Stimulated activated CD8-positive, alpha-beta memory T cell treated with anti-CD3 and anti-CD28 coated beads, Interleukin-15, amount 100 ng/mL, for 1 hour (primary cell): ENCODE data around the gene NPC1L1.
"Not testable (repeated sequence)": the region's sequence is repeated elsewhere in the genome, so short reads cannot be mapped to it uniquely, and the experiment has no call there.

Experiments
- DNase-seq: peaks from one replicate; pipeline ENCODE4 v3.0.0-alpha.2; 2020; ENCODE audit warnings: low read depth

NPC1L1 gene

DNA sequence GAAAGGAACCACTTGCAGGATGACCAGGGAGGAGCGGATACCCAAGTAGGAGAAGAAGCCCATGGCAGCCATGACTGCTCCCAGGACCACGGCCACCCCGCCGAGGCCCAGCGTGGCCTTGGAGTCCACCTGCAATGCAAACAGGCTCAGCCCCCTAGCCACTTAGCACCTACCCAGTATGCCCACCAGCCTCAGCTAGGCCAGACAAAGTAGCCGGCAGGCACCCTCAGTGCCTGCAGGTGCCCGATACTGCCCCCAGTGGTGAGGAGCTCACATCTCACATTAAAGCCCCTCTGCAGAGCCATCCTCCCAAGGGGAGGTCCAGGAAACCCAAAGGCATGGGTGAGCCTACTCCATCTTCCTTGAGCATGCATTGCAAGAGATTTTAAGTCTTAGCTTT is 6.6 kb downstream of the NPC1L1 start:
- DNase-seq: peak; percentile 4

DNA sequence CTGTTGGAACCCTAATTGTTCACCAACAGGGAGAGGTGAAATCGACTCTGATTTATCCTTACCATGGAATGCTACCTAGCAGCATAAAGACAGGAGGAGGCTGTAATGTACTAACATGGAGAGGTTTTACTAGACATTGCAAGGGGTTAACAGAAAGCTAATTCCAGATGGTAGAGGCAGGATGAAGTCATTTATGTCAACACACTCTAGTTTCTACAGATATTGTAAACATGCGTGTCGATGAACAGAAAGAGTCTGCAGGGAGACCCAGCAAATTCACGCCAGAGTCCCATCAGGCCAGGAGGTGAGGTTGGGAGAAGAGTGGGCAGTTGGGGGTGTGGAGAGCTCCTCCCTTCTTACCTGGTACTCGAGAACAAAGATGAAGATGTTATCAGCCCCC is 7.0 kb downstream of the NPC1L1 start:
- DNase-seq: no peak

GRCh38 chr7:44533301-44534055 is 7.7 kb downstream of the NPC1L1 start:
- DNase-seq: no peak

DNA sequence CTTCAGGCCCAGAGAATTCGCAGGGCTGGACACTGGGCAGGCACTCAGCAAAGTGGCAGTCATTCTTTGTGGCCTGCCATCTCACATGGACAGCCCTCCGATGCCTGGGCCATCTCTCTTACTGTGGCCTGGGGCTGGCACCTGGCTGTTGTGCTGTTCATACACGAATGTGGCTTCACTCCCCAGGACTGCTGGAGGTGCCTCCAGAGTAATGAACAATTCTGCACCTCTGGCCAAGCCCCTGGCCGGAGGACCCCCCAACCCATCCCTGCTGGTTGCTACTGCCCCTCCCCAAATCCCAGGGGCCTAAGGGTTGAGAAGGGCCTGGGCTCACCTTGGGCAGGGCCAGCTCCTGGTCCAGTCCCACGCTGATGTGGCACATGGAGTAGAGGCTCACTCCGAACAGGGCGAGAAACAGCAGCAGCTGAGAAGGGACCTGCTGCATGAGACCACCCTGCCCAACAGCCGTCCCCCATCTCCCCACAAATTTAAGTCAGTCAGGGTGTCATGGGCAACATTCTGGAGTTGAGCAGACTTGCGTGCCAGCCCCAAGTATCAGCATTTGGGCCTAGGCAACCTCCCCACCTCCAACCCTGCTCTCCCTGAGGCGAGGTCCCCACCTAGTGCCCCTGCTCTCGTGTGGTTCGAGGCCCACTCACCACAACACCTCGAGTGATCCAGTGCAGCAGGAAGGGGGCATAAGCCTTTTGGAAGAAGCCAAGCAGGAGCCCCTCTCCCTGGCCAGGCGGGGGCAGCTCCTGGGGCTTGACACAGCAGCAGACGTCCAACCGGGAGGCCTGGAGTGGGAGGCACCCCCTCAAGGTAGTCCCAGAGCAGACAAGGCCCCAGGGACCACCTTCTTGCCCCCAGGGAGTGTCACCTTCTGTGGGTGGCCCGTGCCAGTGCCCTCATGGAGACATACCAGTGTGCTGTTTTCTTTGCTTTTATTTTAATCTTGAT is 9.4 kb downstream of the NPC1L1 start:
- DNase-seq: no peak

DNA sequence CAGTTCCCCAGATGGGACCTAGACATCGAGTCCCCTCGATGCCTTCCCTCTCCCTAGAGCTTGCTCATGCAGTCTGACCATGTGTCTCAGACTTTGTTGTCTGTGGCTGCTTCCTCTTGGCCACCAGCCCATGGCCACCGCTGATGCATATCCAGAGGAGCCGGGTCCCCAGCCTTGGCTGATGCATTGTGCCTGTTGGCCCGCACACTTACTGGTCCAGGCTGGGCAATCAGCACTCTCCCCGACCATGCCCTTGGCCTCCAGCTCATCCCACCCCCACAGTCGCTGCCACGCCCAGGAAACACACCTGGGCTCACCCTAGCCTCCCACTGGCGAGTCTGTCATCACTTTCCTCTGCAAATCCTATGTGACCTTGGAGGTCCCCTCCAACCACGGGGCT is 10.1 kb downstream of the NPC1L1 start:
- DNase-seq: no peak

- DNase-seq: no peak
Observed at GRCh38 chr7:44524811-44525388, 16.2 kb downstream of the NPC1L1 start.

DNA sequence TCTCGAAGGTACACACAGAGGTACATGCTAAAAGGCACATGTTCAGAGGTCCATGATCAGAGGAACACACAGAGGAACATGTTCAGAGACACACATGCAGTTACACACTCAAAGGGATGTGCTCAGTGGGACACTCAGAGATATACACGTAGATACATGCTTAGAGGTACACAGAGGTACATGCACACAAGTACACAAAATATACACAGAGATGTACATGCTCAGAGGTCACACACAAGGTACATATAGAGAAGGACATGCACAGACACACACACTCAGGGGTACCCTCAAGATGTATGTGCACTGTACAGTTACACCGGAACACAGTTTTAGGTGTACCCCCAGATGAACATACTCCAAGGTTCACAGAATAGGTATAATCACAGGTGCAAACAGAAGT is 18.8 kb downstream of the NPC1L1 start:
- no peak for DNase-seq

DNA sequence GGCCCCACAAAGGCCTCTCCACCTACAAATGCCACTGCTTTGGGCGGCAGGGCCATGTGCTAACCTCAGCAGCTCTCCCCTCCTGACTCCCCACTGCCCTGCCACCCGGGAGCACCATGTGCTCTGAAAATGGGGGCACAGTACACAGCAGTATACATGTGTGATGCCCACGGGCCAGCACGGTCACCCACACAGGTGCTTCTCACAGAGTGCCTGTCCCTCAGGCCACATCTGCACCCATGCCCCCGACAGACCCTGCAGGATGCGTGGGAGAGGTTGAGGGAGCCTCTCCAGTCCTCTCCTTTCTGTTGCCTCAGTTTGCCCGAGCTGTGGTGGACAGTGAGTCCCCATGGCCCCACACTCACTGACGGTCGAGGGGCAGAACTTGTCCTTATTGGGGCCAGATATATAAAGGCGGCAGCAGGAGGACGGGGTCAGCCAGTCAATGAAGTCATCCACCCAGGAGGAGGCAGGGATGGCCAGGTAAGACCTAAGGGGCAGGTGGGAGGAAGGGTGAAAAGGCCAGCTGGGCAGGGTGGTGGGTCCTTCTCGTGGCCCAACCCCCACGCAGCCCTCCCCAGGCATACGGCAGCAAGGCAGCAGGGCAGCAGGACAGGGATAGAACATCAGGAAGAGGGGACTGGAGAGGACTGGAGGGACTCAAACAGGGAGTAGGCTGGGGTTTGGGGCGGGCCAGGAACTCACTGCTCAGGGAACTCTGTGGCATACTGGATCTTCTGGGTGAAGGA is 19.6 kb downstream of the NPC1L1 start:
- no peak for DNase-seq

GRCh38 chr7:44520574-44520973 is 20.6 kb downstream of the NPC1L1 start:
- no peak for DNase-seq

DNA sequence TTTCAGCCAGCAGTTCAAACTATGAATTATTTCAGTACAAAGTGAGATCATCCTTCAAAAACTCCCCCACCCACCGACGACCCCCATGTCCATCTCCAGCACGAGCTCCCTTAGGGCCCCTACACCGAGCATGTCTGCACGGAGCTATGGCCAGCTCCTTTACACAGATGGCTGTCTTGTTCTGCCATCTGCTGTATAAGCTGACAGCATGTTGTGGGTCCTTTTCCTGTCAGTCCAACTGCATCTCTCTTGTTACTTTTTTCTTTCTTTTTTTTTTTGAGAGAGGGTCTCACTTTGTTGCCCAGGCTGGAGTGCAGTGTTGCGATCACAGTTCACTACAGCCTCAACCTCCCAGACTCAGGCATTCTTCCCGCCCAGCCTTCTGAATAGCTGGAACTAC is 21.6 kb downstream of the NPC1L1 start:
- DNase-seq: no peak

DNA sequence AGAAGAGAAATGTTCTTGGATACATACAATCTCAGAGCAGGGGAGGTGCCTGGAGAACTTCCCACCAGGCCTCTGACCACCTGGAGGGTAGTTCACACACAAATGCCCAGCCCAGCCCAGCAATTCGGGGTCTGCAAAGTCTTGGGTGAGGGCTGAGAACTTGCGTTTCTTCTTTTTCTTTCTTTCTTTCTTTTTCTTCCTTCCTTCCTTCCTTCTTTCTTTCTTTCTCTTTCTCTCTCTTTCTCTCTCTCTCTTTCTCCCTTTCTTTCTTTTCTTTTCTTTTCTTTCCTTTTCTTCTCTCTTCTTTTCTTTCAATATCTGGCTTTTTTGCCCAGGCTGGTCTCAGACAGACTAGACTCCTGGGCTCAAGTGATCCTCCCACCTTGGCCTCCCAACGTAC is 22.4 kb downstream of the NPC1L1 start:
- DNase-seq: no peak

- DNase-seq: no peak
Observed at GRCh38 chr7:44517175-44517574, 24.0 kb downstream of the NPC1L1 start.

DNA sequence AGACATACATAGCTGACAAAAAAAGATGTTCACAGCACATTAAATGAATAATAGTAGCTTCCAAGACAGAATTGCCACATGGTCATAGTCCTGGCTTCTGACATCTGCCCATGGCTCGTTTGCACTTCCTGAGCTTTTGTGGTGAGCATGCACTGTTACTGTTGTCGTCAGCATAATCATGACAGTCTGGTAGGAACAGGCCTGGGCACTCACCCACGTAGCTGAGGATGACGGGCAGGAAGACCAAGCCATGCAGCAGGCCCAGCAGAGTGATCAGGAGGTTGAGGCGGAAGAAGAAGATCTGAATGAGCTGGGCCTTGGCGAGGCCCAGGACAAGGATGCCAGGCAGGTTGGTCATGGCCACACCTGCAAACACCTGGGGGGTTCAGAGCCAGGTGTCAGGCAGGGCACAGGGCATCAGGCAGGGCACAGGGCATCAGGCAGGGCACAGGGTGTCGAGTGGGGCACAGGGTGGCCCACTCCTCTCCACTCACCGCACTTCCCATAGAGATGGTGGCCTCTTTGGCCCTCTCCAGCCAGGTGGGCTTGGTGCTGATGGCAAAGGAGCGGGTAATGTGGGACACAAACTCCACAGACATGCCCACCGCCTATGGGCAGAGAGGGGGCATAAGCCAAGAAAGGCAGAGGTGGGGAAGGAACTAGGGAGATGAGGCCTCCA is 25.4 kb downstream of the NPC1L1 start:
- no peak for DNase-seq

DNA sequence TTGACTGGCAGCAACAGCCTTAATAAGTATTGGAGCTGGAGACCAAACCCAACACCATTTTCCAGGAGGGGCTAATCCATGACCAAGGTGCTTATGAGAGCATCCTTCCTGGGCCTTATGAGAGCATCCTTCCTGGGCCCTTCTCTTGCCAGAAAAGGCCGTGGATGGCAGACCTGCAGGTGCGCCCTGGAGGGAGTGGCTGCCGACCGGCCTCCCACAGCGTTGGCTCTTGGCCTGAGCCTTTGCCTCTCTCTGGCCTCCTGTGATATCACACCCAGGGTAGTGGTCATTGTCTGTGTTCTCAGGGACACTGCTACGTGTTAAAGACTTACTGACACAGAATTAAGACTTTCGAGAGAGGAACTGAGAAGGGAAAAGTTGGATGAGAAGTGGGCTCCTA is 28.4 kb downstream of the NPC1L1 start:
- DNase-seq: no peak

DNA sequence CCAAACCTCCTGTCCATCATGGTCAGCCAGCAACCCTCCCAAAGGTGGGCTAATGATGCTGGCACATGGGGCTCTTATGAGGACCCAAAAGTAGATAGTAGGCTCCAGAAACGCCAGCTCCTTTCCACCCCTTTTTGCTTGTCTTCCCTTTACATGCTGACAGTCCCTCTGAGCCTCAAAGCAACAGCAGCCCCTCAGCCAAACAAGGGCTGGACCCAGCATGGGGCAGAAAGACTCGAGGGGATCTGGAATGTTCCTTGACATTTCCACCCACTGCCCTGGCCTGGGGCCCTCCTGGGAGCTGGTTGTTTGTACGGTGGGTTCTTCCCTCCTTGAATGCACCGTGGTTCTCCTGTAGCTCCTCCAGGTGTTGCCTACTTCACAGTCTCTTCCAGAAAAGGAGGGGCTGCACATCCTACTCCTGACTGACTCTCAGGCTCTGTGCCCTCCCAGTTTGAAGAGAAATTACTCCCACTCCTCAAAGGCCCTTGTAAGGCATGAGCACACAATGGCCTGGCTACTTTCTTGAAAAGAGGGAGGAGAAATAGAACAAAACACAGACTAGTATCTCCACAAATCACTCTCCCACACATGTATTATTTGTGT is 29.2 kb downstream of the NPC1L1 start:
- DNase-seq: no peak

DNA sequence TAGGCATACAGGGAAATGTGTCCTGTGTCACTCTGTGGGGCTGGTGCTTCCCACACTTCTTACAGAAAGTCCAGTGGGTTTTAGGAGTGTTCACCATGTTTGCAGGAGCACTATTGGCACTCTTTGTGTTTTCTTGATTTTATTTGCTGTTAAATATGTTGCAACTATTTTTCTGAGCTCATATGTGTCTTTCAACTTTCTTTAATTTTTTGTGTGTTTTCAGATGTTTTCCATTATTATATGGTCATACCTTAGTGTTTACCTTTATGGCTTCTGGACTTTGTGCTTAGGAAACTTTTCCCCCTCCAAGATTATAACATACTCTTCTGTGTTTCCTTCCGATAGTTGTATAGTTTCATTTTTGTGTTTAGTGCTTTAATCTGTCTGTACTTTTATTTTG is 29.9 kb downstream of the NPC1L1 start:
- DNase-seq: no peak

DNA sequence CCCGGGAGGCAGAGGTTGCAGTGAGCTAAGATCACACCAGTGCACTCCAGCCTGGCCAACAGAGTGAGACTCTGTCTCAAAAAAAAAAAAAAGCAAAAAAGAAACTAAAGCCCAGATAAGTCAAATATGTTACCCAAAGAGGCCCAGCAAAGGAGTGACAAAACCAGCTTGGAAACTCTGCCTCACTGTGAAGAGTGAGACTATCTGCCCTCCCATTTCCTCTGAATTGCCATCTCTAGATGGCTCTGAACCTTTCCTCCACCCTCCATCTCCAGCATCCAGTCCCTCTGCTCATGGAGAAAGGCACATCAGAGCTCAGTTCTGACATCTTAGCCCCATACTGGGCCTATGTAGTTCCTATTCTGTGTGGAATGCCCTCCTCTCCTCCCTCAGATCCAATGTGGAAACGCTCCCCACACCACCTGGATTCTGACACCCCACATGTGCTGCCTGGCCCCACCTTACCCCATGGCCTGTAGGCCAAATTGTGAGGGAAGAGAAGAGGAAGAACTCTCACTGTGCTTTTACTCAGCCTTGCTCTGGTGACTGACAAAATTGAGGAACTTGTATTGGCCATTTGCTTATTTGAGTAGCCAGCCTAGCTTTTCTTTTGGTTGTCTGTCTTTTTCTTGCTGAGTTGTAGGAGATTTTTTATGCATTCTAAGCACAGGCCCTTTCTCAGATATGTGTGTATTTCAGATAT is 32.7 kb downstream of the NPC1L1 start:
- DNase-seq: no peak

GRCh38 chr7:44506592-44507288 is 34.4 kb downstream of the NPC1L1 start:
- DNase-seq: not testable (repeated sequence)

DNA sequence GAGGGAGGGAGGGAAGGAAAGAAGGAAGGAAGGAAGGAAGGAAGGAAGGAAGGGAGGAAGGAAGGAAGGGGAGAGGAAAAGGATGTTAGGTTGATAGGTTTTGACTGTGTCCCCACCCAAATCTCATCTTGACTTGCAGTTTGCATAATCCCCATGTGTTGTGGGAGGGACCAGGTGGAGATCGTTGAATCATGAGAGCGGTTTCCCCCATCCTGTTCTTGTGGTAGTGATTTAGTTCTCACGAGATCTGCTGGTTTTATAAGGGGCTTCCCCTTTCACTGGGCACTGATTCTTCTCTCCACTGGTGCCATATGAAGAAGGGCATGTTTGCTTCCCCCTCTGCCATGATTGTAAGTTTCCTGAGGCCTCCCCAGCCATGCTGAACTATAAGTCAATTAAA is 35.5 kb downstream of the NPC1L1 start:
- DNase-seq: no peak
